GM21390 (cell line): Measurements from ENCODE around the gene GABRD.

Experiments
- ATAC-seq: cut with Tn5 transposase; IDR thresholded peaks from one replicate; pipeline ENCODE4 v1.9.1; 2021; ENCODE audit not compliant: unreplicated experiment

The GABRD gene

GRCh38 chr1:2050793-2051682 is 31.9 kb downstream of the GABRD start:
- no peak for ATAC-seq

GRCh38 chr1:2052054-2052679 is 33.0 kb downstream of the GABRD start:
- no peak for ATAC-seq

GRCh38 chr1:2052756-2053155 is 33.6 kb downstream of the GABRD start:
- no peak for ATAC-seq

- no peak for ATAC-seq
These were observed 34.1 kb downstream of the GABRD start for GRCh38 chr1:2053217-2053616.

- ATAC-seq: no peak
These were observed 34.7 kb downstream of the GABRD start for GRCh38 chr1:2053784-2054376.

GRCh38 chr1:2054560-2054959 is 35.4 kb downstream of the GABRD start:
- no peak for ATAC-seq

- ATAC-seq: no peak
These were observed 36.9 kb downstream of the GABRD start for GRCh38 chr1:2055911-2056575.

- no peak for ATAC-seq
These were observed 37.9 kb downstream of the GABRD start for GRCh38 chr1:2056955-2057590.

- no peak for ATAC-seq
These were observed 40.3 kb downstream of the GABRD start for GRCh38 chr1:2059290-2059953.

GRCh38 chr1:2060072-2060471 is 40.9 kb downstream of the GABRD start:
- ATAC-seq: no peak

GRCh38 chr1:2060535-2060934 is 41.4 kb downstream of the GABRD start:
- ATAC-seq: no peak

GRCh38 chr1:2061065-2061778 is 42.1 kb downstream of the GABRD start:
- no peak for ATAC-seq

GRCh38 chr1:2065699-2066098 is 46.6 kb downstream of the GABRD start:
- ATAC-seq: no peak

- no peak for ATAC-seq
These were observed 48.2 kb downstream of the GABRD start for GRCh38 chr1:2067393-2067792.

- no peak for ATAC-seq
These were observed 48.8 kb downstream of the GABRD start for GRCh38 chr1:2067981-2068380.

- no peak for ATAC-seq
These were observed 49.8 kb downstream of the GABRD start for GRCh38 chr1:2068951-2069350.

- ATAC-seq: no peak
These were observed 50.9 kb downstream of the GABRD start for GRCh38 chr1:2070016-2070415.

GRCh38 chr1:2070800-2071530 is 51.8 kb downstream of the GABRD start:
- no peak for ATAC-seq

- ATAC-seq: no peak
These were observed 53.1 kb downstream of the GABRD start for GRCh38 chr1:2072109-2072806.
